Measurements from ENCODE around the gene TMEM51. TPM values are rescaled to one million over a fixed set of nuclear protein-coding genes. Genes with fewer than 3 reads are reported as not detected.

TMEM51 gene
- total and polyA plus RNA-seq, 9 of the 15 experiments (the other 6 are each of a cell fraction or from before 2014, with no cell fraction given), result 0.06 to 1.4 (median 0.58) TPM

- Histone ChIP-seq H2AFZ (ENCODE audit: low read depth, low read length) (no peak overlapping the region), H3K4me1 (replicated peaks in 1 of 2; ENCODE audit: control insufficient read depth in 2 of 2, insufficient read depth in 2 of 2, low read length in 2 of 2) (no peaks in the 10 kb centered on the region; a peak in 1 of 5 replicates), H3K9ac (ENCODE audit: insufficient read depth in 1 of 2, low read depth in 2 of 2, low read length in 2 of 2) (no peak overlapping the region), H3K4me2 (ENCODE audit: insufficient read depth, low read length) (no peak overlapping the region), H3K9me1 (ENCODE audit: control insufficient read depth, insufficient read depth, low read length) (no peaks in the 10 kb centered on the region), H3K9me3 (replicated peaks; ENCODE audit: control insufficient read depth, insufficient read depth, low read depth, low read length) (no peaks in the 10 kb centered on the region), H4K20me1 (replicated peaks; ENCODE audit: control insufficient read depth, insufficient read depth, low read length) (no peaks in the 10 kb centered on the region; the same call in 1 of the 2 replicates), H3K27me3 (ENCODE audit: control insufficient read depth in 2 of 2, insufficient read depth in 2 of 2, low read length in 2 of 2) (peaks cover 43 to 67% of the 10 kb centered on the region in 2 experiments), H3K36me3 (ENCODE audit: control insufficient read depth, insufficient read depth, low read length) (no peaks in the 10 kb centered on the region), H3K79me2 (ENCODE audit: control insufficient read depth, insufficient read depth, low read length) (no peaks in the 10 kb centered on the region), H3K27ac (ENCODE audit: extremely low read depth, low read depth, low read length) (no peak overlapping the region), H3K4me3 (no peak overlapping the region)
- CTCF ChIA-PET (ENCODE audit: low intra/inter-chr PET ratio), result no interaction called here
- no TSS peak for BruUV-seq (replicated peaks)
- in situ Hi-C loops (cut with MboI), result no loop called here
- TF ChIP-seq KDM2B (CRISPR knock-in tag; IDR thresholded peaks at IDR 0.05) (no peak), GABPA (tag; conservative IDR thresholded peaks at IDR 0.05; ENCODE audit: low read depth) (0 out of 2 replicates have a peak, but pooled peaks have one; percentile 22)
- intact Hi-C loops (cut with micrococcal nuclease), result no loop called here
- DNase-seq (ENCODE audit: extremely low read depth in 1 of 4, low spot score in 3 of 4) (no peak), ATAC-seq (no peak), FAIRE-seq (peak; percentile 6)
- POLR2A ChIA-PET, result interaction anchor here (0.5 to 1.7 kb wide), 2 partner anchors 10 to 548 kb away, joined by 3 to 5 read pairs; no protein-coding TSS in a partner anchor
- 2% methylated on average over 6 of the region's 6 CpGs for WGBS (ENCODE audit: insufficient coverage, low coverage, missing lambda C conversion rate)
Observed at GRCh38 chr1:15141935-15142539, 11.5 kb upstream of the TMEM51 start.

DNA sequence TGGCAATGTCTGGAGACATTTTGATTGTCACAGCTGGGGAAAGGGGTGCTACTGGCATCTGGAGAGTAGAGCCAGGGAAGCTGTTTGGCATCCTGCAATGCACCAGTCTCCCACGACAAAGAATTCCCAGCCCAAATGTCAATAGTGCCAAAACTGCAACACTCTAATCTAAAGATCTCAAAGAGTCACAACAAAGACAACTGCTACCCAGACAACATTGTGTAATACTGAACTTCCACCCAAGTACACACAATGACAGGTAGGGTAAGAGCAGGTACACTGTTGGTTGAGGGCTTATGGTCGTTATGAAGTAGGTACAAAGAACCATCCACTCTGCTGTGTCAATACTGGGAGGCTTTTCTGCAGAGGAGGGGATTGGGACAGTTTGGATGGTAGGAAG is 8.2 kb upstream of the TMEM51 start:
- no peak overlapping the region for H3K27ac ChIP-seq (ENCODE audit: extremely low read depth, low read depth, low read length)
- WGBS (ENCODE audit: insufficient coverage, low coverage, missing lambda C conversion rate), result 0% methylated on average over 2 of the region's 2 CpGs
- no peaks in the 10 kb centered on the region for H3K36me3 ChIP-seq (ENCODE audit: control insufficient read depth, insufficient read depth, low read length)
- H3K4me1 ChIP-seq (replicated peaks in 1 of 2; ENCODE audit: control insufficient read depth in 2 of 2, insufficient read depth in 2 of 2, low read length in 2 of 2), result no peaks in the 10 kb centered on the region; a peak in 1 of 5 replicates
- no TSS peak for BruUV-seq (replicated peaks)
- no peak overlapping the region for H3K4me3 ChIP-seq
- H3K27me3 ChIP-seq (ENCODE audit: control insufficient read depth in 2 of 2, insufficient read depth in 2 of 2, low read length in 2 of 2), result peaks cover 33 to 59% of the 10 kb centered on the region in 2 experiments
- H3K79me2 ChIP-seq (ENCODE audit: control insufficient read depth, insufficient read depth, low read length), result no peaks in the 10 kb centered on the region
- no peak overlapping the region for H3K9ac ChIP-seq (ENCODE audit: insufficient read depth in 1 of 2, low read depth in 2 of 2, low read length in 2 of 2)
- ChIA-PET CTCF (ENCODE audit: low intra/inter-chr PET ratio) (no interaction called here), POLR2A (interaction anchor here (0.6 kb wide), 2 partner anchors 10 to 26 kb away, joined by 3 read pairs; no protein-coding TSS in a partner anchor)
- no peak for FAIRE-seq
- intact Hi-C loops (cut with micrococcal nuclease), result no loop called here
- no peak for DNase-seq (ENCODE audit: extremely low read depth in 1 of 4, low spot score in 3 of 4)
- in situ Hi-C loops (cut with MboI), result no loop called here
- H4K20me1 ChIP-seq (replicated peaks; ENCODE audit: control insufficient read depth, insufficient read depth, low read length), result no peaks in the 10 kb centered on the region
- no peaks in the 10 kb centered on the region for H3K9me3 ChIP-seq (replicated peaks; ENCODE audit: control insufficient read depth, insufficient read depth, low read depth, low read length)
- no peak for ATAC-seq
- no peak overlapping the region for H2AFZ ChIP-seq (ENCODE audit: low read depth, low read length)
- no peaks in the 10 kb centered on the region for H3K9me1 ChIP-seq (ENCODE audit: control insufficient read depth, insufficient read depth, low read length)
- H3K4me2 ChIP-seq (ENCODE audit: insufficient read depth, low read length), result no peak overlapping the region
- TF ChIP-seq BDP1 (IDR thresholded peaks at IDR 0.05; ENCODE audit: insufficient read depth, insufficient read length) (no peak), CEBPG (CRISPR knock-in tag; IDR thresholded peaks at IDR 0.05) (no peak), CEBPG (tag; conservative IDR thresholded peaks at IDR 0.05 in 1 of 2, IDR thresholded peaks at IDR 0.05 in 1 of 2) (0 out of 4 replicates have a peak, but pooled peaks of 1 of the 2 experiments have one; percentile 16), ELF2 (CRISPR knock-in tag; IDR thresholded peaks at IDR 0.05) (no peak), KDM5B (IDR thresholded peaks at IDR 0.05; ENCODE audit: insufficient replicate concordance, low read depth, low read length) (no peak), CEBPB (tag; IDR thresholded peaks at IDR 0.05) (peak; percentile 46), MYNN (IDR thresholded peaks at IDR 0.05) (no peak), MYNN (CRISPR knock-in tag; IDR thresholded peaks at IDR 0.05) (no peak), U2AF2 (optimal IDR thresholded peaks at IDR 0.05; ENCODE audit: low read depth, low read length) (no peak), FOXJ3 (CRISPR knock-in tag; IDR thresholded peaks at IDR 0.05) (no peak), ZNF583 (CRISPR knock-in tag; IDR thresholded peaks at IDR 0.05) (no peak), BRCA1 (IDR thresholded peaks at IDR 0.05) (no peak), BRCA1 (CRISPR knock-in tag; IDR thresholded peaks at IDR 0.05) (no peak), EP400 (IDR thresholded peaks at IDR 0.05) (no peak), NFIC (IDR thresholded peaks at IDR 0.05) (no peak)
- TF ChIP-seq, protein P1, sequence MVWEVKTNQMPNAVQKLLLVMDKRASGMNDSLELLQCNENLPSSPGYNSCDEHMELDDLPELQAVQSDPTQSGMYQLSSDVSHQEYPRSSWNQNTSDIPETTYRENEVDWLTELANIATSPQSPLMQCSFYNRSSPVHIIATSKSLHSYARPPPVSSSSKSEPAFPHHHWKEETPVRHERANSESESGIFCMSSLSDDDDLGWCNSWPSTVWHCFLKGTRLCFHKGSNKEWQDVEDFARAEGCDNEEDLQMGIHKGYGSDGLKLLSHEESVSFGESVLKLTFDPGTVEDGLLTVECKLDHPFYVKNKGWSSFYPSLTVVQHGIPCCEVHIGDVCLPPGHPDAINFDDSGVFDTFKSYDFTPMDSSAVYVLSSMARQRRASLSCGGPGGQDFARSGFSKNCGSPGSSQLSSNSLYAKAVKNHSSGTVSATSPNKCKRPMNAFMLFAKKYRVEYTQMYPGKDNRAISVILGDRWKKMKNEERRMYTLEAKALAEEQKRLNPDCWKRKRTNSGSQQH (CRISPR knock-in tag; IDR thresholded peaks at IDR 0.05), result no peak
